H1 (cell line): ENCODE results near the gene E2F2. TPM values are rescaled to one million over a fixed set of nuclear protein-coding genes. Genes with fewer than 3 reads are reported as not detected.

Experiments
- CTCF ChIA-PET: fragments of 300-600 bp; sonication (Branson Sonifier 250); formaldehyde crosslinking; loops from one replicate; lab custom pipeline; 2021; ENCODE audit not compliant: partially characterized antibody; lab: Charles Lee
- POLR2A ChIA-PET: fragments of 300-600 bp; sonication (Branson Sonifier 250); formaldehyde crosslinking; loops from one replicate; lab custom pipeline; 2021; ENCODE audit warnings: inconsistent platforms; ENCODE audit not compliant: partially characterized antibody; lab: Charles Lee
- DNase-seq, 2 experiments: peaks; one replicate each; pipeline versions ENCODE4 v3.0.0 to v3.0.0-alpha.2; 2010 to 2022; ENCODE audit warnings: low spot score in 2 of 2, low read depth in 1 of 2, mixed read lengths in 1 of 2
- FAIRE-seq: peaks from 2 replicates; lab custom pipeline; 2011; peaks lifted over from hg19 to GRCh38; lab: Jason Lieb, UNC
- H2AFZ ChIP-seq: 2 replicates; pipeline ENCODE4 v1.8.1; 2012; ENCODE audit warnings: low read length, inconsistent platforms
- H2AK5ac ChIP-seq: 2 replicates; pipeline ENCODE4 v1.6.1; 2013; ENCODE audit warnings: low read depth, low read length
- H2BK120ac ChIP-seq: replicated peaks from 2 replicates; pipeline ENCODE3; 2013; ENCODE audit warnings: low read depth, low read length, inconsistent platforms
- H2BK12ac ChIP-seq: 2 replicates; pipeline ENCODE4 v1.6.1; 2013; ENCODE audit warnings: low read depth, low read length
- H2BK15ac ChIP-seq: 2 replicates; pipeline ENCODE4 v1.6.1; 2013; ENCODE audit warnings: low read length
- H2BK20ac ChIP-seq: 2 replicates; pipeline ENCODE4 v1.6.1; 2013; ENCODE audit warnings: low read length
- H2BK5ac ChIP-seq: 2 replicates; pipeline ENCODE4 v1.6.1; 2013; ENCODE audit warnings: low read depth, low read length
- H3K14ac ChIP-seq: 2 replicates; pipeline ENCODE4 v1.6.1; 2013; ENCODE audit warnings: inconsistent platforms; ENCODE audit not compliant: insufficient read length
- H3K18ac ChIP-seq: 2 replicates; pipeline ENCODE4 v1.6.1; 2013; ENCODE audit warnings: low read length; ENCODE audit errors: extremely low read depth
- H3K23ac ChIP-seq: 2 replicates; pipeline ENCODE4 v1.6.1; 2013; ENCODE audit warnings: inconsistent platforms; ENCODE audit not compliant: insufficient read length
- H3K23me2 ChIP-seq: 2 replicates; pipeline ENCODE4 v1.6.1; 2013; ENCODE audit warnings: low read depth, low read length
- H3K27ac ChIP-seq: 2 replicates; pipeline ENCODE4 v1.6.1; 2011; ENCODE audit warnings: low read depth, low read length, inconsistent platforms
- H3K27me3 ChIP-seq, 4 experiments: replicated peaks in 1 of 4; 1 replicate in 1 of 4; 2 replicates in 3 of 4; pipeline versions ENCODE4 v1.6.1 to v1.8.1; 2011 to 2013; ENCODE audit warnings: low read length in 3 of 4, mild to moderate bottlenecking in 3 of 4, inconsistent platforms in 2 of 4, mixed read lengths in 2 of 4, moderate library complexity in 1 of 4; ENCODE audit not compliant: control insufficient read depth in 3 of 4, insufficient read depth in 3 of 4; ENCODE audit errors: extremely low read depth in 1 of 4
- H3K36me3 ChIP-seq, 4 experiments: 2 replicates each; pipeline versions ENCODE4 v1.6.1 to v1.8.1; 2011 to 2013; ENCODE audit warnings: mild to moderate bottlenecking in 4 of 4, low read length in 3 of 4, moderate library complexity in 2 of 4, control low read depth in 1 of 4, inconsistent platforms in 1 of 4; ENCODE audit not compliant: insufficient read depth in 4 of 4, control insufficient read depth in 2 of 4
- H3K4ac ChIP-seq: replicated peaks from 2 replicates; pipeline ENCODE3; 2013; ENCODE audit warnings: low read length, low read depth, mixed read lengths, inconsistent platforms; ENCODE audit not compliant: insufficient read length
- H3K4me1 ChIP-seq, 4 experiments: replicated peaks in 1 of 4; 1 replicate in 1 of 4; 2 replicates in 3 of 4; pipeline versions ENCODE4 v1.6.1 to v1.8.1; 2011 to 2013; ENCODE audit warnings: low read length in 3 of 4, inconsistent platforms in 2 of 4, mixed read lengths in 1 of 4; ENCODE audit not compliant: insufficient read depth in 4 of 4, control insufficient read depth in 3 of 4
- H3K4me2 ChIP-seq, 2 experiments: 2 replicates each; pipeline versions ENCODE4 v1.6.1 to v1.8.1; 2011 to 2013; ENCODE audit warnings: low read depth in 2 of 2, low read length in 2 of 2, control low read depth in 1 of 2, inconsistent platforms in 1 of 2, mild to moderate bottlenecking in 1 of 2; ENCODE audit not compliant: insufficient read depth in 1 of 2
- H3K4me3 ChIP-seq, 4 experiments: fragments of 200-600, 300-600 bp in 1 of 4; sonication (generic), shearing (Covaris generic), sonication (Bioruptor Twin) in 1 of 4; 2 replicates each; pipeline versions ENCODE4 v1.5.1 to v1.8.1; 2011 to 2016; ENCODE audit warnings: low read length in 4 of 4, low read depth in 3 of 4, control low read depth in 2 of 4, inconsistent platforms in 2 of 4, mild to moderate bottlenecking in 2 of 4, mixed read lengths in 1 of 4, moderate library complexity in 1 of 4; ENCODE audit not compliant: insufficient read depth in 2 of 4; ENCODE audit errors: extremely low read depth in 1 of 4
- H3K56ac ChIP-seq: replicated peaks from 2 replicates; pipeline ENCODE3; 2013; ENCODE audit warnings: low read depth, mild to moderate bottlenecking, mixed read lengths, low read length, inconsistent platforms; ENCODE audit not compliant: insufficient read length
- H3K79me1 ChIP-seq: 2 replicates; pipeline ENCODE4 v1.6.1; 2013; ENCODE audit warnings: low read depth, low read length, control low read depth
- H3K79me2 ChIP-seq, 2 experiments: 2 replicates each; pipeline versions ENCODE4 v1.6.1 to v1.8.1; 2012 to 2013; ENCODE audit warnings: low read length in 2 of 2, mild to moderate bottlenecking in 2 of 2, inconsistent platforms in 1 of 2; ENCODE audit not compliant: insufficient read depth in 2 of 2, control insufficient read depth in 1 of 2
- H3K9ac ChIP-seq, 4 experiments: replicated peaks in 1 of 4; 1 replicate in 1 of 4; 2 replicates in 3 of 4; pipeline versions ENCODE4 v1.6.1 to v1.8.1; 2011 to 2013; ENCODE audit warnings: low read depth in 3 of 4, low read length in 3 of 4, control low read depth in 2 of 4, mild to moderate bottlenecking in 2 of 4, moderate library complexity in 2 of 4, inconsistent platforms in 1 of 4; ENCODE audit errors: extremely low read depth in 1 of 4
- H3K9me3 ChIP-seq, 2 experiments: 2 replicates each; pipeline versions ENCODE4 v1.6.1 to v1.8.1; 2012 to 2013; ENCODE audit warnings: mild to moderate bottlenecking in 2 of 2, moderate library complexity in 2 of 2, control low read depth in 1 of 2, inconsistent platforms in 1 of 2, low read depth in 1 of 2, low read length in 1 of 2, mixed read lengths in 1 of 2; ENCODE audit not compliant: insufficient read depth in 2 of 2
- H4K20me1 ChIP-seq, 2 experiments: replicated peaks in 1 of 2; 2 replicates each; pipeline versions ENCODE3 to v1.8.1; 2011 to 2013; ENCODE audit warnings: inconsistent platforms in 2 of 2, low read length in 2 of 2, mild to moderate bottlenecking in 1 of 2; ENCODE audit not compliant: insufficient read depth in 2 of 2, control insufficient read depth in 1 of 2
- H4K5ac ChIP-seq: 2 replicates; pipeline ENCODE4 v1.6.1; 2013; ENCODE audit warnings: low read length, low read depth, mixed read lengths, inconsistent platforms; ENCODE audit not compliant: insufficient read length
- H4K8ac ChIP-seq: 2 replicates; pipeline ENCODE4 v1.8.0; 2013; ENCODE audit warnings: mild to moderate bottlenecking, moderate library complexity, low read length, inconsistent platforms; ENCODE audit not compliant: insufficient read depth; ENCODE audit errors: extremely low read depth
- H4K91ac ChIP-seq: replicated peaks from 2 replicates; pipeline ENCODE3; 2013; ENCODE audit warnings: low read length, mixed read lengths, inconsistent platforms; ENCODE audit not compliant: insufficient read length
- CBX5 ChIP-seq: fragments of 300-800, 300-1000 bp; sonication (generic); IDR thresholded peaks from 2 replicates; pipeline ENCODE4 v1.7.1; 2016; ENCODE audit warnings: antibody characterized with exemption, low read length, low read depth
- EZH2 ChIP-seq: fragments of 200-600 bp; sonication (generic); IDR thresholded peaks from 2 replicates; pipeline ENCODE4 v1.7.1; 2012; ENCODE audit warnings: low read depth, mild to moderate bottlenecking, moderate library complexity, low read length, inconsistent platforms; ENCODE audit not compliant: severe bottlenecking
- FOSL1 ChIP-seq: IDR thresholded peaks from 2 replicates; pipeline ENCODE4 v1.6.1; 2011; ENCODE audit warnings: mild to moderate bottlenecking, low read depth, low read length, moderate library complexity; ENCODE audit not compliant: insufficient read depth
- JUN ChIP-seq: IDR thresholded peaks from 2 replicates; pipeline ENCODE4 v1.6.1; 2011; ENCODE audit warnings: low read depth, mild to moderate bottlenecking, improper control_type of control experiment, low read length
- KDM1A ChIP-seq: fragments of 200-600, 300-600 bp; sonication (generic); IDR thresholded peaks from 2 replicates; pipeline ENCODE4 v1.7.1; 2016; ENCODE audit warnings: mild to moderate bottlenecking, low read length, borderline replicate concordance
- POU5F1 ChIP-seq: IDR thresholded peaks from 2 replicates; pipeline ENCODE4 v1.6.1; 2011; ENCODE audit warnings: low read depth, mild to moderate bottlenecking, low read length, moderate library complexity
- SIX5 ChIP-seq: IDR thresholded peaks from 2 replicates; pipeline ENCODE4 v1.6.1; 2011; ENCODE audit warnings: mild to moderate bottlenecking, low read depth, low read length
- SP1 ChIP-seq: IDR thresholded peaks from 2 replicates; pipeline ENCODE4 v1.6.1; 2011; ENCODE audit warnings: low read depth, low read length
- SP2 ChIP-seq: IDR thresholded peaks from 2 replicates; pipeline ENCODE4 v1.6.1; 2012; ENCODE audit warnings: mild to moderate bottlenecking, low read length, inconsistent platforms
- SUZ12 ChIP-seq: fragments of 200-600 bp; sonication (generic); IDR thresholded peaks from 2 replicates; pipeline ENCODE4 v1.6.1; 2012; ENCODE audit warnings: mild to moderate bottlenecking, inconsistent platforms, low read length, moderate library complexity, mixed read lengths
- TCF12 ChIP-seq: IDR thresholded peaks from 2 replicates; pipeline ENCODE4 v1.6.1; 2011; ENCODE audit warnings: low read depth, mild to moderate bottlenecking, low read length
- TEAD4 ChIP-seq: IDR thresholded peaks from 2 replicates; pipeline ENCODE4 v1.6.1; 2012; ENCODE audit warnings: low read depth, low read length, inconsistent platforms, mixed read lengths
- WGBS, 2 experiments: shearing (Covaris generic) in 1 of 2; methylation state at CpG; one replicate each; pipeline versions ENCODE4 v1.1.6 to v1.1.7; 2013 to 2015; ENCODE audit warnings: low lambda C conversion rate in 2 of 2, mixed read lengths in 2 of 2, inconsistent platforms in 1 of 2, low coverage in 1 of 2, missing lambda C conversion rate in 1 of 2; ENCODE audit not compliant: insufficient replicate concordance in 2 of 2, insufficient coverage in 1 of 2, insufficient read length in 1 of 2; ENCODE audit errors: extremely low coverage in 1 of 2, missing lambda C conversion rate in 1 of 2; 5-methylcytosine and 5-hydroxymethylcytosine counted together
- polyA plus RNA-seq, 7 experiments: library from polyadenylated mRNA; depleted of rRNA in 3 of 7; stranded (reverse) in 5 of 7; unstranded in 2 of 7; fragments of >200 nt in 5 of 7; fragments of 200-250 nt in 2 of 7; gene quantifications; 1 replicate in 5 of 7; 2 replicates in 1 of 7; 4 replicates in 1 of 7; pipeline versions ENCODE4 v1.2.1 to v1.2.3, GENCODE V29; 2011 to 2013; ENCODE audit warnings: missing spikeins in 2 of 7, mixed read lengths in 2 of 7
- total RNA-seq: library from RNA; stranded (reverse); fragmentation: NEBNext Ultra II Directional; extraction: Animal tissue kit (Norgen Biotek cat#: 25700); gene quantifications from 2 replicates; pipeline ENCODE4 v1.2.1, GENCODE V29; 2021
- TF ChIP-seq, protein P1 (sequence below): IDR thresholded peaks from 2 replicates; pipeline ENCODE4 v1.6.1; 2012; ENCODE audit warnings: low read length, inconsistent platforms

E2F2 gene
- total and polyA plus RNA-seq, 2 of the 8 experiments (the other 6 are each of a cell fraction or from before 2014, with no cell fraction given) = 1.8 to 7.0 TPM

DNA sequence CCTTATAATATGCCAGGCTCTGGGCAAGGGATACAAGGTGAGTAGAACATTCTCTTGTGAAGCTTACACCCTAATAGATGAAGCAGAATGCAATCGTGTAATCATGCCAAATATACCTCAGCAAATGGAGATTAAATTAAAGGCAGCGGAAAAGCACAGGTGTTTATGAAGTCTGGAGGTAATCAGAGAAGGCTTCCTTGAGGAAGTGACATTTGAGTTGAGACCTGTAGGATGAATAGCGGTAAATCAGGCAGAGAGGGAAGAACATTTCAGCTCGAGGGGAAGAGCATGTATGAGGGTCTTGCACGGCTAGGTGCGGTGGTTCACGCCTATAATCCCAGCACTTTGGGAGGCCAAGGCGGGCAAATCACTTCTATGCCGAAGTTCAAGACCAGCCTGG is 13.5 kb downstream of the E2F2 start:
- H3K4me2 ChIP-seq = no peak overlapping the region
- H3K4me1 ChIP-seq = no peaks in the 10 kb centered on the region
- ChIA-PET CTCF (interaction anchor here (1.2 to 16.2 kb wide), 3 partner anchors 21 to 477 kb away, joined by 3 to 230 read pairs (median 3); no protein-coding TSS in a partner anchor), POLR2A (interaction anchor here (0.6 to 2.0 kb wide), 3 partner anchors 11 to 344 kb away, joined by 3 to 5 read pairs (median 5); partner anchors contain the start of gene E2F2)
- H2AK5ac ChIP-seq = no peak overlapping the region
- H2BK12ac ChIP-seq = no peak overlapping the region
- no peak overlapping the region for H3K18ac ChIP-seq
- H3K9ac ChIP-seq = no peak overlapping the region
- no peak overlapping the region for H3K56ac ChIP-seq
- H4K8ac ChIP-seq = no peak overlapping the region
- peaks cover 0 to 8% (median 5%) of the 10 kb centered on the region in 4 experiments; a peak in 6 of 8 replicates for H3K36me3 ChIP-seq
- no peaks in the 10 kb centered on the region for H3K79me2 ChIP-seq
- no peaks in the 10 kb centered on the region for H3K23me2 ChIP-seq
- no peak overlapping the region for H3K4ac ChIP-seq
- DNase-seq = no peak
- peaks cover 0 to 1% of the 10 kb centered on the region in 2 experiments for H4K20me1 ChIP-seq
- H3K4me3 ChIP-seq = no peak overlapping the region
- H2BK120ac ChIP-seq = no peak overlapping the region
- no peak overlapping the region for H3K14ac ChIP-seq
- no peak overlapping the region for H4K91ac ChIP-seq
- H4K5ac ChIP-seq = no peak overlapping the region
- H3K79me1 ChIP-seq = peaks cover 3% of the 10 kb centered on the region; the same call in 1 of the 2 replicates
- no peak overlapping the region for H2AFZ ChIP-seq
- no peak overlapping the region for H2BK15ac ChIP-seq
- no peak for FAIRE-seq
- no peak overlapping the region for H3K23ac ChIP-seq
- 94% methylated on average over 9 of the region's 9 CpGs; no CpG with 5 or more reads in 1 of the 2 experiments for whole genome bisulfite sequencing, 2 experiments
- H3K27me3 ChIP-seq = no peaks in the 10 kb centered on the region
- H3K27ac ChIP-seq = no peak overlapping the region
- H2BK5ac ChIP-seq = no peak overlapping the region
- H3K9me3 ChIP-seq = no peaks in the 10 kb centered on the region
- H2BK20ac ChIP-seq = no peak overlapping the region
- no peak for TF ChIP-seq TEAD4
- no peak for TF ChIP-seq SIX5
- TF ChIP-seq KDM1A = no peak
- TF ChIP-seq TCF12 = no peak
- no peak for TF ChIP-seq JUN
- TF ChIP-seq SUZ12 = no peak
- no peak for TF ChIP-seq POU5F1
- no peak for TF ChIP-seq EZH2
- TF ChIP-seq SP1 = no peak
- TF ChIP-seq FOSL1 = no peak
- no peak for TF ChIP-seq SP2
- TF ChIP-seq CBX5 = no peak
- TF ChIP-seq, protein P1, sequence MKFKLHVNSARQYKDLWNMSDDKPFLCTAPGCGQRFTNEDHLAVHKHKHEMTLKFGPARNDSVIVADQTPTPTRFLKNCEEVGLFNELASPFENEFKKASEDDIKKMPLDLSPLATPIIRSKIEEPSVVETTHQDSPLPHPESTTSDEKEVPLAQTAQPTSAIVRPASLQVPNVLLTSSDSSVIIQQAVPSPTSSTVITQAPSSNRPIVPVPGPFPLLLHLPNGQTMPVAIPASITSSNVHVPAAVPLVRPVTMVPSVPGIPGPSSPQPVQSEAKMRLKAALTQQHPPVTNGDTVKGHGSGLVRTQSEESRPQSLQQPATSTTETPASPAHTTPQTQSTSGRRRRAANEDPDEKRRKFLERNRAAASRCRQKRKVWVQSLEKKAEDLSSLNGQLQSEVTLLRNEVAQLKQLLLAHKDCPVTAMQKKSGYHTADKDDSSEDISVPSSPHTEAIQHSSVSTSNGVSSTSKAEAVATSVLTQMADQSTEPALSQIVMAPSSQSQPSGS = no peak
